ENCODE data around the gene FBXL4.

FBXL4 gene

DNA sequence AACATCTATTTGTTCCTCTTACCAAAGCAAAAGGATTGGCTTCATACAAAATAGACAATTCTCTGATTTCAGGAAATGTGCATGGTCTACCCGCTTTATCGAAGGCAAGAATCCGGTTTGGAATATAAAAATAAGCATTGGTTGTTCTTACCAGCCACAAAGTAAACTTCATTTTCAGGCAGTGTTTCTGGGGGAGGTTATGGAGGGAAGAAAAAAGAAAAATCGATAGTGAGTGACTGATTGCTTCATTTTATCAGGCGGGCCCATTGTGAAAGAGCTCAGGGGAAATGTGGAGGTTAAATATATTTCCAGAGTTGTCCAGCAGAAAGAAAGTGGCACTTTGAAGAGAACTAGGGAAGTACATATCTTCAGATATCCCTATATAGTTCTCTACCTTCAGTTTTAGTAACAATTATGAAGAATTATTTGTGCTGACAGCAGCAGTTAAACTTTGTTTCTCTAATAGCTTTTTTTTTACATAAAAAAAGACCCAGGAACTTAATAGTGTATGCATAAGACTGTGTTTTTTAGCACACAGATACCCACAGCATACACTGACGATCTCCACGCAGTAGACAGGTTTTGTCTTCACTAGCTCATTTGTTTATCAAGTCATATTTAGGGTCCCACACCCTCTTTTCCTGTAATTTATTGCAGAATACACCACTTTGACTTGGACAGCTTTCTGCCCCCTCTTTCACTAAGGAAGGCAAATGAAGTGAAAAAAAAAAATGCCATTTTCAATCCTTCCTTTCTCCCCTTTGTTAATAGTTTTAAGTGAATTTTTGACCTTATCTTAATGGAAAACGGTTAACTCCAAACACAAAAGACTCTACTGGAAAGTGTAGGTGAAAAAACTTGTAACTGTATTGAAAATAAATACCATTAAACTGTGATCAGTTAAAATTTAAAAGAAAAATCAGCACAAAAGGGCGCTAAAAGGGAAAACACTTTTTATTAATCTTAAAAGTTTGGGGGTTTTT lies 110.5 kb downstream of the FBXL4 start:
- DNase-seq = no peak

DNA sequence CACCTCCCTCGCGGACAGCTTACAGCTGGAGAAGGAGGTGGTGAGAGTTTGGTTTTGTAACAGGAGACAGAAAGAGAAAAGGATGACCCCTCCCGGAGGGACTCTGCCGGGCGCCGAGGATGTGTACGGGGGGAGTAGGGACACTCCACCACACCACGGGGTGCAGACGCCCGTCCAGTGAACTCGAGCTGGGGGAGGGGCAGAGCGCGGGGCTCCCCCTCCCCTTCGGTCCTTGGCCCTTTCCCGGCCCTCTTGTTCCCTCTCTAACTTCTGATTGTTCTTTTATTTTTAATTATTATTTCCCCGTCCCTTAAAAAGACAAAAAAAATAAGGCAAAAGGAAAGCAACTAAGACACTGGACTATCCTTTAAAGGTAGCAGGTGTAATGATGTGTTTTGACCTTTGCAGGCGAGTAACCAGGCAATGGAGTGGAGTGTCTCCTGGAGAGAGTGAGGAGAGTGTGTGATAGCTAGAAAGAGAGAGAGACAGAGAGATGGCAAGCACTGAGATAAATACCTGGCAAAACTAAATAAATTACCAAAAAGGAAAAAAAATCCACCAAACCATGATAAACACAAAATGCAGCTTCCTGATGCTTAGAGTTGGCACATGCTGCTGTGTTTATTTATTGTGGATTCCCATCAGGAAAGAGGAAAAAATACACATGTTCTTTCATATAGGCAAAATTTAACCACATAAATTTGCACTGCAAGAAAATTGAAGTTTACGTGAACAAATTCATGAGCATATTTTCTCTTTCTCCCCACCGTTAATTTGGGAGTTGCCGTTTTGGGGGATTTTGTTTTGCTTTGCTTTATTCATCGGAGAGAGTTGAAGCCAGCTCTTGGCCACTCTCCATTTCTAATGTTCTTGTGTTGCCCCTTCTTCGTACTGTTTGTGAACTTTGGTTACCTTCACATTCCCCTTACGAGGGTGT lies 111.5 kb downstream of the FBXL4 start:
- DNase-seq = no peak

DNA sequence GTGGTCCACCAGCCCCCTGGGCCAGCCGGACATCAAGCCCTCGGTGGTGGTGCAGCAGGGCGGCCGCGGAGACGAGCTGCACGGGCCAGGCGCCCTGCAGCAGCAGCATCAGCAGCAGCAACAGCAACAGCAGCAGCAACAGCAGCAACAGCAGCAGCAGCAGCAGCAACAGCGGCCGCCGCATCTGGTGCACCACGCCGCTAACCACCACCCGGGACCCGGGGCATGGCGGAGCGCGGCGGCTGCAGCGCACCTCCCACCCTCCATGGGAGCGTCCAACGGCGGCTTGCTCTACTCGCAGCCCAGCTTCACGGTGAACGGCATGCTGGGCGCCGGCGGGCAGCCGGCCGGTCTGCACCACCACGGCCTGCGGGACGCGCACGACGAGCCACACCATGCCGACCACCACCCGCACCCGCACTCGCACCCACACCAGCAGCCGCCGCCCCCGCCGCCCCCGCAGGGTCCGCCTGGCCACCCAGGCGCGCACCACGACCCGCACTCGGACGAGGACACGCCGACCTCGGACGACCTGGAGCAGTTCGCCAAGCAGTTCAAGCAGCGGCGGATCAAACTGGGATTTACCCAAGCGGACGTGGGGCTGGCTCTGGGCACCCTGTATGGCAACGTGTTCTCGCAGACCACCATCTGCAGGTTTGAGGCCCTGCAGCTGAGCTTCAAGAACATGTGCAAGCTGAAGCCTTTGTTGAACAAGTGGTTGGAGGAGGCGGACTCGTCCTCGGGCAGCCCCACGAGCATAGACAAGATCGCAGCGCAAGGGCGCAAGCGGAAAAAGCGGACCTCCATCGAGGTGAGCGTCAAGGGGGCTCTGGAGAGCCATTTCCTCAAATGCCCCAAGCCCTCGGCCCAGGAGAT lies 112.4 kb downstream of the FBXL4 start:
- DNase-seq = no peak

DNA sequence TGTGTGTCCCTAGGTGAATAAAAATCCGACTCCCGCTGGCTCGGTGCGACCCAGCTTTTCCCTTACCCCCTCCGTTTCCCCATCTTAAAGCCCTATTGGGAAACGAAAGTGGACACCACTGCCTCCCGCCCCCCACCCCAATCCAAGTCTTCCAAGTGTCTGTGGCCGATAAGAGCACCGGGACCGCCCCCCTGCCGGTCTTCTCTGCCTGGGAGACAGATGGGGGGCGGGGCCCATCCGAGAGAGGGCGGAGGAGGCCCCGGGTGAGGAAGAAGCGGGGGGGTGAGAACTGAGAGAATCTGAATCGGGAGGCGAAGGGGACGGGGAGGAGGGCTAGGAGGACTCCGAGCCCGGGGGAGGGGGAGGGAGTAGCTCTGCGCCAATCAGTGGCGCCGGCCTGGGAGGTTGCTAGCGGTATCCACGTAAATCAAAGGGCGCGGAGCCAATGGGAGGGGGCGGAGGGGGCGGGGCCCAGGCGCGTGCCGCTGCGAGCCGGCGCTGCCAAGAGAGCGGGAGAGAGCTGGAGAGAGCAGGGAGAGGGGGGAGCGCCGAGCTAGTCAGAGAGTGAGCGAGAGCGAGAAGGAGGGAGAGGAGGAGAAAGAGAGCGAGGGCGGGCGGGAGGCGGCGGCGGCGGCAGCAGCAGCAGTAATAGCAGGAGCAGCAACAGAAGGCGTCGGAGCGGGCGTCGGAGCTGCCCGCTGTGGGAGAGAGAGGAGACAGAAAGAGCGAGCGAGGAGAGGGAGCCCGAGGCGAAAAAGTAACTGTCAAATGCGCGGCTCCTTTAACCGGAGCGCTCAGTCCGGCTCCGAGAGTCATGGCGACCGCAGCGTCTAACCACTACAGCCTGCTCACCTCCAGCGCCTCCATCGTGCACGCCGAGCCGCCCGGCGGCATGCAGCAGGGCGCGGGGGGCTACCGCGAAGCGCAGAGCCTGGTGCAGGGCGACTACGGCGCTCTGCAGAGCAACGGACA lies 113.4 kb downstream of the FBXL4 start, which contains the start of gene POU3F2:
TSS of gene POU3F2 (plus strand) at position 515 of the 972 bp plus-strand sequence. CDS start at position 815, 300 bp downstream.
- peak; percentile 15 to 38 for DNase-seq

DNA sequence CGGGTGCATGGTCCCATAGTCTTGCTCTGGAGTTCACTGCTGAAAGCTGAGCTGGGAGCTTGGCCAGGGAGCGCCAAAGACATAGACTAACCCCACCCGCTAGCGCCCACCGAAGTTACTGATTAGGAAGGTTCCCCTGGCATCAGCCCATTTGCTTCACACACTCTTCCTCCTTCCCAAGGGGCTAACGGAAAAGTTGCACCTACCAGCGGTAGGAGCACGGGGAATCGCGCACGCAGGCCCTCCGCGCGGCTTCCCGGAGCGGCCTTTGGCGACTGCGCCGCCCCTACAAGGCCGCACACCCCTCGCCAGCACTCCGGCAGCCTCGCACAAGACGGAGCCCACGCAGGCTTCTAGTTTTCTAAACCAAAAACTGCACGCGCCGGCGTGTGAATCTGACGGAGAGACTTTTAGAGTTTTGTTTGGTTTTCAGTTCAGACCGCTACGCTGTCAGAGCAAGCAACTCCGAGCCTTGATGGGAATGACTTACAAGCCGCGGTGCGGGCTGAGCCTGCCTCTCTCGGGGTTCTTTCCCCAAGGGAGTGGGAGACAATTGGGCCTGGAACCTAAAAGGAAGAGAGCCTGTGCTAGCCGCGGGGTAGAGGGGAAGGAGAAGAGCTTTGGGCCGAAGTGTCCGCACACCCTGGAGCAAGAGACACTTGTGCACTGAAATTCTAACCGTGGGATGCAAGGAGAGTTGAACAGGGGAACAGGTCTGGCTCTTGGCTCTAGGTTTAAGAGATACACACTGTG lies 114.3 kb downstream of the FBXL4 start:
- no peak for DNase-seq

DNA sequence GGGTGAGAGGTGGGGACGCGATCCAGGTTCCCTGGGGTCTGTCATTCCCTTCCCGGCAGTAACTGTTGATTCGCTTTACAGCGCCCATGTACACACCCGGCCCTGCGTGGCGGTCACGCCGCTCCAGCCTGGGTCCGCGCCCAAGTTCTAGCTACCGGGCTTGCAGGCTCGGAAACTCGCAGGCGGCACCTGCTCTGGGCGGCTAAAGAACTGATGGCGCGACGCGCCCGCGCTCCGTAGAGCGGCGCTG lies 114.8 kb downstream of the FBXL4 start:
- DNase-seq = no peak

DNA sequence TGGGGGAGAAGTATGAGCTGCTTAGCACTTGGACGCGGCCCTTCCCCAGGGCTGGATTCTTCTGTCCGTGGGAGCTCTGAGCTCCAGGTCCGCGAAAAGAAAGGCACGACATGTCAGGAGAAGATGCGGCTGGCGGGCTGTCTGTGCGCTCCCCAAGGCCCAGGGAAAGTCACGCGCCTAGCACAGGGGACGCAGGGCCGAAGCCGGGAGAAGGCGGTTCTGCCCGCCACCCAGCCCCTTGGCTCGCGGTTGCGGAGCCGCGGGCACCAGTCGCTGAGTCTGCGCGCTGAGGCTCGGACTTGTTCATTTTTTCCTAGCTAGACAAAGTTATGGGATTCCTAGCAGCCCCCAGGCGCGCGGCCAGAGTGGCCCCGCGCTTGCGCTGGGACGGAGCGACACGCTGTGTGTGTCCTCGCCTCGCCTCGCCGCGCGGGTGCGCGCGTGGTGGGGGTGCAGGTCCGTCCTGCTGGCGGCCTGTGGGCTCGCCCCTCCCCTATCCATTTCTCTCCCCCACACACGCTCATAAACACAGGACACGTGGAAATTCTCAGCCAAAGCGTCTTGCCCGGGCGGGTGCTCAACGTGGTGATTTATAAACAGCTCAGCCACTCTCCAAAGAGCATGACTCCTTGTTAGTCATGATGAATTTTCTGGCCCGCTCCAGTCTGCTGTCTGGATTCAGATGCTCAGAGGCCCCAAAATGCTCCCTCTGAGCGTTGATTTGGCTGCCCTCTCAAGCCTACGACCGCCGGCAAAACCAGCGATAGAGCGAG lies 115.3 kb downstream of the FBXL4 start:
- DNase-seq = no peak

DNA sequence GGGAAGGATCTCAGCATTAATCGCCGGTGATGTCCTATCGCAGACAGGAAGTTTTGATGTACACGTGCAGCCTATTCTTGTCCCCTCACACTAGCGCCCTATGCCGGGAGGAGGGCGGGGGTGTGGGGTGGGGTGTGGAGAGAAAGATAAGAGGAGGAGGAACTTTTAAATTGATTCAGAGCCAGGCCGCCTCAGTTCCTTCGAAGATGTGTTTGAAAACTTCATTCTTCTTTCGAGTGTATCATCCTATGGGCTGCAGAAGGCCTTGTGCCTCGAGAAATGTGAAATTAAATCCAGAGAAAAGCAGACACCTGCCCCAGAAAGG lies 115.8 kb downstream of the FBXL4 start:
- no peak for DNase-seq

DNA sequence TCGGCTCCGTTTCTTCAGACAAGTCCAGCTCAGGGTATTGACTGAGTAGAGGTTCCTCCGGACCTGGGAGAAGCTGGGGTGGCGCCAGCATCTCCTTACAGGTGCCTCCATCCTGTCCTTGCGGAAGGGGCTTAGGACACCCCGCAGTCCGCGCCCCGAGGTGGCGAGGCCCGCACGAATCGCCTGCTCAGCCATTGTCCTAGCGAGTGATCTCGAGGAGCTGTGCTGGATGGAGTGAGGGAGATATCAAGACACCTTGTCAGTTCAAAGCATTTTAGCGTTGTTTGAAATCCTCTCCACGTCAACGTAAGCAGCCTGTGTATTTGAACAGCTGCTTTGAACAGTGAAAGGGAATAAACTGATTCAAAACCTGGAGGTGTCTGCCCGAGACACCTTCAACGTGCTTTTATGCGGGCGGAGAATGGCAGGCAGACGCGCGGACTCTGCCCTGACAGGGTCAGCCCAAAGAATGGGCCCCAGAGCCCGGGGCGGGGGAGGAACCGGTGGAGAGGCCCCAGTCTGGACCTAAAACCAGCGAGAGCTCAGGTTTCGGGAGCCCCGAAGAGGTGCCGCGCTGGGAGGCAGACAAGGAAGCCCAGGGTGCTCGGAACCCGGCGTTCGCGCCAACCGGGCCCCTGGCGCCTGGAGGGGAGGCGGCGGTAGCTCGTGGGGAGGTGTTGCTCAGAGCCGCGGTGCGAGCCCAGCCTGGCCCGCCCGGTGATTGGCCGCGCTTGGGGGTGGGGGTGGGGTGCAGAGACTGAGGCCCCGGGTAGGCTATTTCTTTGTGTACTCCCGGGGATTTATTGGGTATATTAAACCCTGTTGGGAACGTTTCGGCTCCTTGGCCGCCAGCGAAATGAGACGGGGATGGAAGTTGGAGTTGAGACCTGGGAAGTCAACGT lies 116.4 kb downstream of the FBXL4 start:
- DNase-seq = no peak

DNA sequence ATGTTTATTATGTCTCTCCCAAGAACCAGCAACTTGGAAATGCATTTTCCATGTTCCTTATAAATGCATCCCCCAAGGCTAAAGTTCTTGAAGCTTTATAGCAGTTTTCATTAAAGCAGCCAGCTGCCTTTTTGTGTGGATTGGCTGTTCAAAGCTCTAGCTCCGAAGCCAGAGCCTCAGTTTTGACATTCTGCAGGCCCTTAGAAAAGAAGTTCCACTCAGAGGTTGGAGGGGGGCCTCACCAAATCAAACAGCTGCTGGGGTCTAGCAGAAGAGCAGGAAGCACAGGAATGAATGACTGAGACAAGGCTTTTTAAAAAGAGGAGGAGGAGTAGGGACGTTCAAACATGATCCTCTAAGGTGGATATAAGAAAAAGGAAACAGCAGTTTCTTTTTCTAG lies 117.6 kb downstream of the FBXL4 start:
- no peak for DNase-seq

DNA sequence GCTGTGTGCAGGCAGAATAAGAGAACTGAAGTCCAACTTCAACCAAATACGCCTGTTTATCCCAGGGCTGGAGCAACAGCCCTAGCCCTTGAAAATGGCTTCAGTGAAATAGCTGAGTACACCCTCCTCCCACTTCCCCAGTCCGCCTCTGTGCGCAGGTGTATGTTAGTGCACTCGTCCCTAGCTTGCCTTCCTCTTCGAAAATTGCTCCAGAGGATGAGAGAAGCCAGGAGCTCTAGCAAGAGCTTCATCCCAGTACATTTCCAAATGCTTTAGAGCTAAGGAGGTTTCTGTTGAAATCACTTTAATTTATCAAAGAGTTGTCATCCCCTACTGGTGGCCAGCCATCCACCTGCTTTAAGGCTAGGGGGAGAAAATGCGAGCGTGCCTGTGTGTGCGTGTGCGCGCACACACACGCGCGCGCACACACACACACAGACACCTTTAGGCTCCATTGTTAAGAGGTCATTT lies 118.8 kb downstream of the FBXL4 start:
- DNase-seq = no peak

DNA sequence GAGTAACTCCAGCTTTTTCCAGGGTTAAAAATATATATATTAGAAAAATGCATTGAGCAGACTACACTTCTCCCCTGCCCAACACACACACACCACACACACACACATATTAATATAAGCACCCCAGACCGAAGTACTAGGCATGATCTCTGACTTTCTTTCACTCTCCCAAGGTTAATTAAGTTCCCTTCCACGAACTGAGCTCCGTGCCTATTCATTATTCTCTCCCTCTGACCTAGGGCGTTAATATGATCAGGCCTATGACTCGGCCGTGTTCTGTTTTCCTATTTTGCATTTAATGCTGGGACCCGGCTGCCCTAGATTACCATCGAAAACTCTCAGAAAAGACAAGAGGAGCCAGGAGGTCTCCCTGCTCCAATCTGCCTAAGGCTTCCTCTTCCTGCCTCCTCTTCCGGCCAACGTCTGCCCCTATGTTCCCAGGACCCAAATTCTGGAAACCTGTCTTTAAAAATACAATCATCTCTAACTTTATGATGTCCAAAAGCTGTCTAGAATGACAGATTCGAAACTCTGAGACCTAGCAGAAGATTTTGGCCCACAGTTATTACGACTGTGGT lies 119.4 kb downstream of the FBXL4 start:
- DNase-seq = no peak

DNA sequence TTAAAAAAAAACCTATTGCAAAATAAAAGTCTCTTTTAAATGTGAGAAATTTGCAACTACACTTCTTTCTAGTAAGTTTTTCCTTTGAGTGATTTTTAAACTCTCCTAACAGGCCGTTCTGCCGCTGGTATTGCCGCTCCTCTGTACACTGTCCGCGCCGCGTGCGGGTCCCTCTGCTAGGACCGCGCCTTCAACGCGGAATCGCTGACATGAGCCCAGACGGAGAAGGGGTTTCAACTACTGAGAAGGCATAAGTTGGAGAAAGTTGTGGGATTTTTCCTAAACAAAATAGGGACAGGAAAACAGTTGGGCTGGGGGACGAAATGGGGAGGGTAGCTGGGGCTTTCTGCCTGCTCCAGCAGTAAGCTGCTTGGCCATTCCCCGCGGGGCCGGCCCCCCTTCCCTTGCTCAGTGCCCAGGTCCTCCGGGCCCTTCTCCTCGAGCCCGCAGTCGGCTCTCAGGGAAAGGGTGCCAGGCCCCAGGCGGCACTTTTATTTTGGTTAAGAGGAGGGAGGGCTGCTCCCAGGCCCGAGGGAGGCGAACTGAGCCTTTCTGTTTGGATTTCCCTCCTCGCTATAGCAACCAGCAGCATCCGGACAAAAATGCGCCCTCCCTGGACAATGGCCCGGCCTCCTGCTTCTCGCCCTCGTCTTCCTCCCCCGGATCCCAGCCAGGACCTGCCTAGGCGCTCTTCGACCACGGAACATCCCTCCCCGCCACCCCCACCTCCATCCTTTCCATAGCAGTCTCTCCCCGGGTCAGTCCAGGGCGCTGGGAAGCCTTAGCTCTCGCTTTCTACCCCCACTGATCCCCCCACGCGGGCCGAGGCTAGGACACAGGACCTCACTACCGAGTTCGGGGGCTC lies 120.2 kb downstream of the FBXL4 start:
- no peak for DNase-seq

DNA sequence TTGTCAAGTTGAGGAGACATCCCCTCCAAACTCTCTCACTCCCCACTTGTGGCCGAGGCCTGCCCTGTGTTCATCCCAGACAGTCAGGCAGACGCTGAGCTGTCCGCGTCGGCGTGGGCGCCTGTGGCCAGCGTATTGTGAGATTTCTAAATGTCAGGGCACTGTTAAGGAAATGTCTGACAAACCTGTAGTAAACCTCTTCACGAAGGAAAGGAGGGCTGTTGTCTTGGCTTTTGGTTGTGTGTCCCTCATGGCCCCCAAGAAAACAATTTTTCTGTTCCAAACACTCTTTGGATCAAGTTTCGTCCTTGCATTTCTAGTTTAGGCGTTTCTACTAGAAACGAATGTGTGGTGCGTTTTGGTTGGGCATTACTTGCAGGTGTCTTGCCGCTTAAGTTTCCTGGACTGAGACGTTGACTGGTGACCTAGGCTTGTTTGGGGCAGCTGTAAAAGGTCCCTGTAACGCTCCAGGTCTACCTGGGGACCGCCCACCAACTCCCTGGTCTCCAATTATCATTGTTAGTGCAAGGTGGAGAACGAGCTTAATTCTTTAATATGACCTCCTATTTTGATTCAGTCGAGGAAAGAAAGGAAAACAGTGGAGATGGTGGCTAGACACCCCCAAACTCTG lies 122.0 kb downstream of the FBXL4 start:
- DNase-seq = no peak

DNA sequence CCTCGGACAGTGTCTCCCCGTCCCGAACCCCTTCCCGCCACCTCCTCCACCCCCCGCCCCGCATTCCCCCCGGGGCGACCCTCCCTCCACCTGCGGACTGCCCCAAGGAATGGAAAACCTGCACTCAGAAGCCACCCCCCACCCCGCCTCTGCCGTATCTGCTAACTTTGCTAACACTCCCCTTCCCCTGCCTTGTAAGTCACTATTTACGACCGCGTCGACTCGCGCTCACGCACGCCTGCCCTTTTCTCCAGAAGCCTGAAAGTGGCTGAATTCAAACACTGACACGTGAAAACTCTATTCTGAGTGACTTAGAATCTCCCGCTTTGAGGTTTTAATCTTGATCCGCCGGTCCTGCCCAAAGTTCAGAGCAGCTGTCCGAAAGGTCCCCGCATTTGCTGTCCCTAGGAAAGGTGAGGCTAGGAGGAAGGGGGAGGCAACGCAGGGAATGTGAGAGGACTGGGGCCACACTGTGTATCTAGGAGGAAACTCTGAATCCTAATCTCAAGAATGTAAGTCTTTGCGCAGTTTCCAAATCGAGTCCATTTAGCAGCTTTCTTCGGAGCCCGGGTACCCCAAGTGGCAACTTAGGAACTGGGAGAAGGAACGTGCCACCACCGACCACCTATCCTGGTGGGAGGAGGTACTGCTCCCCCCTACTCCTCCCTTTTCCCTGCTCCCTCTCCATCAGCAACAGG lies 122.7 kb downstream of the FBXL4 start:
- no peak for DNase-seq

DNA sequence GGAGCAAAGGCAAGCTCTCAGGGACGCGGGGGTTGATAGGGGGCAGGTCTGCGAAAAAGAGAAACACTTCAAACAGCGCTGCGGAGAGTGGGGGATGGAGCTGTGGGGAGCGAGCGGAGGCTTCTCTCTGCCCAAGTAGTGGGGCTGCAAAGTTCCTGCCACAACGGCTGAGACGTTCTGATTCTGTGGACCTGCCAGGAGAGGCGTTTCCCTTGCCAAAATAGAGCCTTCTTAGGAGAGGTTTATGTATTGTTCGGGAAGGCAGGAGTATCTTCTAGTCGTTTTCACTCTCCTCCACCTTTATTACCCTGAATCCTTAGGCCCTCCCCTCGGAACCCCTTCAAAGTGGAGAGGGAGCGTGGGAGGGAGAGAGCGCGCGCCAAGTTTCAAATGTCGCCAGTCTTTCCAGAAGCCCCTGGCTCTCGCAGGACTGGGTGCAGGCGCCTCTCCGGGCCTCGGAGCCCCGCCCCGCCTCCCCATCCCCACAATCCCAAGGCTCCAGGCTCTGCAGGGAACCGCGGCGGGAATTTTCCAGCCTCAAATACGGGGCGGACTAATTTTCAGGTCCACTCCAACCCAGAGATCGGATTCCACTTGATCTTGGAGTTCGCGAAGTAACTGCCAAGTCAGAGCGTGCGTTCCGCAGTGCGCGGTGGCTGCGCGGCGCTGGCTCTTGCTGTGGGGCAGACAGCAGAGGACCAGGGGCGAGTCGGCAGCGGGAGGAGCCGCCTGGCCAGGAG lies 123.4 kb downstream of the FBXL4 start:
- DNase-seq = no peak

All from inflammatory macrophage treated with lipopolysaccharide for 1 hour (primary cell).